Panc1 (cell line): Measurements from ENCODE around the gene FAM167B. TPM values are rescaled to one million over a fixed set of nuclear protein-coding genes. Genes with fewer than 3 reads are reported as not detected.

Experiments used
- ATAC-seq: fragments of 200-7000 bp; cut with Tn5 transposase; 2 replicates; pipeline ENCODE4 v1.9.1; 2020; ENCODE audit warnings: mild to moderate bottlenecking, moderate library complexity
- BruUV-seq: library from RNA; stranded (reverse); fragments of 400-500 nt; replicated peaks from 2 replicates; lab custom pipeline; 2021; lab: Mats Ljungman, UMichigan
- CTCF ChIA-PET: fragments of 300-600 bp; sonication (Branson Sonifier 250); formaldehyde crosslinking; loops from one replicate; lab custom pipeline; 2022; ENCODE audit warnings: antibody characterized with exemption; lab: Charles Lee
- POLR2A ChIA-PET: fragments of 300-600 bp; sonication (Branson Sonifier 250); formaldehyde crosslinking; loops from one replicate; lab custom pipeline; 2022; ENCODE audit warnings: antibody characterized with exemption; lab: Charles Lee
- DNase-seq: peaks from one replicate; pipeline ENCODE4 v3.0.0-alpha.2; 2010; ENCODE audit warnings: low read depth, low spot score
- H3K27ac ChIP-seq: 2 replicates; pipeline ENCODE4 v1.5.1; 2011; ENCODE audit warnings: mild to moderate bottlenecking, low read length, inconsistent platforms
- H3K27me3 ChIP-seq: fragments of 200-500 bp; sonication (Bioruptor generic); 2 replicates; pipeline ENCODE4 v1.6.0; 2014; ENCODE audit warnings: low read length, inconsistent platforms; ENCODE audit not compliant: control insufficient read depth, insufficient read depth
- H3K36me3 ChIP-seq: fragments of 200-500 bp; sonication (Bioruptor generic); 2 replicates; pipeline ENCODE4 v1.5.1; 2014; ENCODE audit warnings: inconsistent platforms, mild to moderate bottlenecking, low read length, moderate library complexity; ENCODE audit not compliant: control insufficient read depth, insufficient read depth
- H3K4me1 ChIP-seq: 2 replicates; pipeline ENCODE4 v1.5.1; 2011; ENCODE audit warnings: inconsistent platforms, mild to moderate bottlenecking, low read length, moderate library complexity; ENCODE audit not compliant: control insufficient read depth, insufficient read depth
- H3K4me3 ChIP-seq, 2 experiments: 2 replicates each; pipeline ENCODE4 v1.5.1; 2011 to 2012; ENCODE audit warnings: low read depth in 2 of 2, low read length in 2 of 2, mild to moderate bottlenecking in 2 of 2, inconsistent platforms in 1 of 2, moderate library complexity in 1 of 2
- H3K9me3 ChIP-seq: fragments of 200-500 bp; sonication (Bioruptor generic); 2 replicates; pipeline ENCODE4 v1.5.1; 2014; ENCODE audit warnings: low read depth, mild to moderate bottlenecking, inconsistent platforms, low read length, moderate library complexity; ENCODE audit not compliant: control insufficient read depth, insufficient read depth
- POLR2AphosphoS5 ChIP-seq: IDR thresholded peaks from 2 replicates; pipeline ENCODE4 v1.6.1; 2012; ENCODE audit warnings: mild to moderate bottlenecking, low read depth, low read length, moderate library complexity
- SIN3A ChIP-seq: IDR thresholded peaks from 2 replicates; pipeline ENCODE4 v1.6.1; 2012; ENCODE audit warnings: low read depth, mild to moderate bottlenecking, low read length, moderate library complexity, borderline replicate concordance; ENCODE audit not compliant: insufficient read depth
- TCF7L2 ChIP-seq: IDR thresholded peaks from 2 replicates; pipeline ENCODE4 v1.6.1; 2011; ENCODE audit warnings: mild to moderate bottlenecking, low read depth, low read length, inconsistent platforms
- in situ Hi-C: cut with HindIII; loops from 2 replicates; pipeline ENCODE4 v1.10.0; 2016; ENCODE audit warnings: low sequenced_read_pairs, low pct_unique_long_range_greater_than_20kb
- intact Hi-C: fragments of 100-400 bp; cut with micrococcal nuclease; formaldehyde crosslinking; loops from one replicate; pipeline ENCODE4 v1.10.0; 2022; ENCODE audit not compliant: unreplicated experiment
- total RNA-seq: library from RNA; stranded (reverse); gene quantifications from one replicate; pipeline ENCODE4 v1.2.1, GENCODE V29; 2021; ENCODE audit not compliant: unreplicated experiment
- TF ChIP-seq, protein P1 (sequence below): fragments of 450-650 bp; IDR thresholded peaks from 2 replicates; pipeline ENCODE4 v1.5.1; 2017; ENCODE audit warnings: mild to moderate bottlenecking
- TF ChIP-seq, protein P2 (sequence below), 2 experiments: IDR thresholded peaks; 2 replicates each; pipeline ENCODE4 v1.6.1; 2011 to 2012; ENCODE audit warnings: low read depth in 2 of 2, control low read depth in 1 of 2, low read length in 1 of 2, mild to moderate bottlenecking in 1 of 2, moderate library complexity in 1 of 2; ENCODE audit not compliant: insufficient read depth in 1 of 2

Gene FAM167B
- total RNA-seq, 1 experiment from 2014 or later: 1.9 TPM

DNA sequence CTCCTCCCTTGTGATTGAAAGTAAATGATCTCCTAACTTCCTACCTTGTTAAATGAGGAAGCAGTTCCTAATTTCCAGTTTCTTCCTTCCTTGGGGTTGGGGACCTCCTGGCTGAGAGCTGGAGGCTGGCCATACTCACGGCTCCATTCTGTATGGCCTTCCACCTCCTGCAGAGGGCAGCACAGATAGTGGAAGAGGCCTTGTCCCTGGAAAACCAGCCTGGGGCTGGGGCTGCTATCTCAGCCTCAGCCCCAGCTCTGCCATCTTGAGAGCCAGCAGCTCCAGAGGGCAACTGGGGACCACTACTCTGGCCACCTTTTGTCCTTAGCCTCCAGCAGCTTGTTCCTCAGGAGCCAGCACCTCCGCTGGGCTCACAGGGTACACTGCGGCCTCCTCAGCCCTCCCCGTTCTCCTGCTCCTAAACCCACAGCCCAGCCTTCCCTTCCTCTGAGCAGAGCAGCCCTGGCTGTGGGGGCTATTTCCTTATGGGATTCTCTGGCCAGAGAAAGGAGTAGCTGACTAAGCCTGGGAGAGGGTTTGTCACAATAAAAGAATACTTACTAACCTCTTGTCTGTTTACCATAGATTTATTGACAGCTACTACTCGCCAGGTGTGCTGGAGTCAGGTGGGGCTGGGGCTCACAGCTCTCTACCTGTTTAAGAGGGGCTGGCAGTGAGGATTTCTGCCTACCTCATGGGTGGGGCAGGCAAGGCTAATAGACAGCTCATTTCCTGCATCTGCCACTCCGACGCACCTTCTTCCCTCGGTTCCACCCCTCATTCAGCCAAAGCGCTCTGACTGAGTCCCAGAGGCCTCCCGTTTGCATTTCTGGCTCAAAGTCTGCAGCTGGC is 31.2 kb upstream of the FAM167B start:
- intact Hi-C loops (no loop called here), in situ Hi-C loops (no loop called here)
- POLR2A ChIA-PET: interaction anchor here (0.6 kb wide), 2 partner anchors 88 to 179 kb away, joined by 3 read pairs; partner anchors contain the start of gene BSDC1
- CTCF ChIA-PET: interaction anchor here (0.6 to 1.8 kb wide), 10 partner anchors 8 to 186 kb away, joined by 3 to 10 read pairs (median 3); no protein-coding TSS in a partner anchor
- no peak overlapping the region for H3K4me3 ChIP-seq
- no peaks in the 10 kb centered on the region for H3K27me3 ChIP-seq
- H3K27ac ChIP-seq: no peak overlapping the region
- no peaks in the 10 kb centered on the region for H3K9me3 ChIP-seq
- H3K36me3 ChIP-seq: no peaks in the 10 kb centered on the region; the same call in 1 of the 2 replicates
- DNase-seq: no peak
- no TSS peak for BruUV-seq
- peaks cover 5% of the 10 kb centered on the region for H3K4me1 ChIP-seq
- peak; percentile 95 for ATAC-seq
- no peak for TF ChIP-seq SIN3A
- TF ChIP-seq TCF7L2: no peak
- TF ChIP-seq, protein P1, sequence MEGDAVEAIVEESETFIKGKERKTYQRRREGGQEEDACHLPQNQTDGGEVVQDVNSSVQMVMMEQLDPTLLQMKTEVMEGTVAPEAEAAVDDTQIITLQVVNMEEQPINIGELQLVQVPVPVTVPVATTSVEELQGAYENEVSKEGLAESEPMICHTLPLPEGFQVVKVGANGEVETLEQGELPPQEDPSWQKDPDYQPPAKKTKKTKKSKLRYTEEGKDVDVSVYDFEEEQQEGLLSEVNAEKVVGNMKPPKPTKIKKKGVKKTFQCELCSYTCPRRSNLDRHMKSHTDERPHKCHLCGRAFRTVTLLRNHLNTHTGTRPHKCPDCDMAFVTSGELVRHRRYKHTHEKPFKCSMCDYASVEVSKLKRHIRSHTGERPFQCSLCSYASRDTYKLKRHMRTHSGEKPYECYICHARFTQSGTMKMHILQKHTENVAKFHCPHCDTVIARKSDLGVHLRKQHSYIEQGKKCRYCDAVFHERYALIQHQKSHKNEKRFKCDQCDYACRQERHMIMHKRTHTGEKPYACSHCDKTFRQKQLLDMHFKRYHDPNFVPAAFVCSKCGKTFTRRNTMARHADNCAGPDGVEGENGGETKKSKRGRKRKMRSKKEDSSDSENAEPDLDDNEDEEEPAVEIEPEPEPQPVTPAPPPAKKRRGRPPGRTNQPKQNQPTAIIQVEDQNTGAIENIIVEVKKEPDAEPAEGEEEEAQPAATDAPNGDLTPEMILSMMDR: peak; percentile 92

DNA sequence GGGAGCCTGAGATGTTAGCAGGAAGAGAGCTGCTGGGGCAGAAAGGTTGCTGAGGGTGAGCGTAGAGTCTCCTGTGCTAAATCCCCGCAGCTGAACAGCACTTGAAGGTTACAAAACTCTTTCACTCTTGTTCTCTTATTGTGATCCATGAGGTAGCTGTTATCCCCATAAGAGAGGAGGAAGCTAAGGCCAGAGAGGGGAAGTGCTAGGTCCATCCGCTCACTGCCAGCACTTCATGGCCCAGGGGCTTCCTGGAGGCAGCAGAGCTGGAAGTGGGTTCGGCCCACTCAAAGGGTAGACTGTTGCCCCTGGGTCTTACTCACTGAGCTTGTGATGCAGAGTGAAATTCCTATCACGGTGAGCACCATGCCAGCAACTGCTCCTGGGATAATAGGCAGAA is 30.5 kb upstream of the FAM167B start:
- intact Hi-C loops: no loop called here
- POLR2A ChIA-PET: no interaction called here

More for the DNA sequence above, 30.5 kb upstream of the FAM167B start:
- ATAC-seq (no peak), DNase-seq (no peak)
- BruUV-seq: no TSS peak
- no peaks in the 10 kb centered on the region; the same call in 1 of the 2 replicates for H3K36me3 ChIP-seq
- CTCF ChIA-PET: interaction anchor here (0.7 to 1.8 kb wide), 3 partner anchors 15 to 100 kb away, joined by 3 to 5 read pairs (median 4); no protein-coding TSS in a partner anchor
- H3K9me3 ChIP-seq: no peaks in the 10 kb centered on the region
- TF ChIP-seq TCF7L2 (no peak), POLR2AphosphoS5 (no peak), SIN3A (no peak)
- TF ChIP-seq, protein P1: no peak
- TF ChIP-seq, protein P2, sequence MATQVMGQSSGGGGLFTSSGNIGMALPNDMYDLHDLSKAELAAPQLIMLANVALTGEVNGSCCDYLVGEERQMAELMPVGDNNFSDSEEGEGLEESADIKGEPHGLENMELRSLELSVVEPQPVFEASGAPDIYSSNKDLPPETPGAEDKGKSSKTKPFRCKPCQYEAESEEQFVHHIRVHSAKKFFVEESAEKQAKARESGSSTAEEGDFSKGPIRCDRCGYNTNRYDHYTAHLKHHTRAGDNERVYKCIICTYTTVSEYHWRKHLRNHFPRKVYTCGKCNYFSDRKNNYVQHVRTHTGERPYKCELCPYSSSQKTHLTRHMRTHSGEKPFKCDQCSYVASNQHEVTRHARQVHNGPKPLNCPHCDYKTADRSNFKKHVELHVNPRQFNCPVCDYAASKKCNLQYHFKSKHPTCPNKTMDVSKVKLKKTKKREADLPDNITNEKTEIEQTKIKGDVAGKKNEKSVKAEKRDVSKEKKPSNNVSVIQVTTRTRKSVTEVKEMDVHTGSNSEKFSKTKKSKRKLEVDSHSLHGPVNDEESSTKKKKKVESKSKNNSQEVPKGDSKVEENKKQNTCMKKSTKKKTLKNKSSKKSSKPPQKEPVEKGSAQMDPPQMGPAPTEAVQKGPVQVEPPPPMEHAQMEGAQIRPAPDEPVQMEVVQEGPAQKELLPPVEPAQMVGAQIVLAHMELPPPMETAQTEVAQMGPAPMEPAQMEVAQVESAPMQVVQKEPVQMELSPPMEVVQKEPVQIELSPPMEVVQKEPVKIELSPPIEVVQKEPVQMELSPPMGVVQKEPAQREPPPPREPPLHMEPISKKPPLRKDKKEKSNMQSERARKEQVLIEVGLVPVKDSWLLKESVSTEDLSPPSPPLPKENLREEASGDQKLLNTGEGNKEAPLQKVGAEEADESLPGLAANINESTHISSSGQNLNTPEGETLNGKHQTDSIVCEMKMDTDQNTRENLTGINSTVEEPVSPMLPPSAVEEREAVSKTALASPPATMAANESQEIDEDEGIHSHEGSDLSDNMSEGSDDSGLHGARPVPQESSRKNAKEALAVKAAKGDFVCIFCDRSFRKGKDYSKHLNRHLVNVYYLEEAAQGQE (IDR thresholded peaks at IDR 0.05; ENCODE audit: insufficient read depth in 1 of 2, low read depth in 2 of 2, low read length in 1 of 2): no peak
- in situ Hi-C loops: no loop called here
- H3K27me3 ChIP-seq: no peaks in the 10 kb centered on the region
- H3K4me1 ChIP-seq: peaks cover 11% of the 10 kb centered on the region
- H3K27ac ChIP-seq: no peak overlapping the region
- no peak overlapping the region for H3K4me3 ChIP-seq
